Fibroblast of peridontal ligament (primary cell): ENCODE measurements around the gene TMEM63B.
A peak's percentile ranks its signal among the peaks of the same experiment; 100 is the strongest.

Experiments
- DNase-seq: peaks from one replicate; pipeline ENCODE4 v3.0.0-alpha.2; 2010; ENCODE audit errors: extremely low read depth

The TMEM63B gene

DNA sequence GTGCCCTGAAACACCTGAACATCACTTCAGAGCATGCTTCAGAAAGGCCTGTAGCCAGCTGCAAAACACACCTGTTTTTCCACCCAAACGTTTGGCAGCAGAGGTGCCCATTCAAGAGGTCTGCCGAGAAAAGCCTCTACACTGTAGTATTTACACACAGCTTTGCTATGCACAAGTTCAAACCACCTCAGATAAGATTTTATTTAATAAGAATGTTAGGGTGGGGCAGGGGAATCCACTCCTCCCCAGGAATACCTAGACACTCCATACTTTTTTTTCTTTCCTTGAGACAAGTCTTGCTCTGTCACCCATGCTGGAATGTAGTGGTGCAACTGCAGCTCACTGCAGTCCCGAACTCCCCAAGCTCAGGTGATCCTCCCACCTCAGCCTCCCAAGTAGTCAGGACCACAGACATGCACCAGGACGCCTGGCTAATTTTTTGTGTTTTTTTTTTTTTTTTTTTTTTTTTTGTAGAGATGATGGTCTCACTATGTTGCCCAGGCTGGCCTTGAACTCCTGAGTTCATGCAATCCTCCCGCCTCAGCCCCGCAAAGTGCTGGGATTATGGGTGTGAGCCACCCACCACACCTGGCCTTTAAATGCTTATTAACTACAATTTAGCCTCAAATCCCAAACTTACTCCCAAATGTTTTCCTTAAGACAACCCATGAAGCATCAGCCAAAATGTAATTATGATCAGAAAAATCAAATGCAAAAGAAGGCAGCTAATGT, 9.8 kb upstream of the TMEM63B start:
- no peak for DNase-seq

DNA sequence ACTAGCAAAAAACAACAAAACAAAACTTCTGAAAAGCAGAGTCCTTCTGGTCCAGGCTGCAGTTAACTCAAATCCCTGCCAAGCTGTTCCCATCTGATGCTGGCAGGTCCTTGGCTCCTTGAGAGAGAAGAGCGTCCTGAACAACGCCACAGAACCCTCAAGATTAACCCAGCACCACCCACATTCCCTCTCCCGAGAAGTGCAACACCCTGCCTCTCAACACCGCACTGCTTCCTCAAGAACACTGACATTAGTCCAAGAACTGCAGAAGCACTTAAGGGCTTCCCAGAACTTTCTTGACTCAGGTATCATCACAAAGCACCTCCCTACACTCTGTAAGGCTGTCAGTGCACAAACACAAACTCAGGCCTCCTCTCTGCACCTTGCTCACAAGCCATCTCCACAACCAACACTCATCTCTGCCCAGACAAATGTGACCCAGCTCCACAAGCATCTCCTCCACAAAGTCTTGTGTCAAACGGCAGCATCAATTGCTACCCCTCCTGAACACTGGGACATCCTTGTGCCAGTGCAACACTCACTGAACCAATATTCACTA, 7.6 kb upstream of the TMEM63B start:
- no peak for DNase-seq

DNA sequence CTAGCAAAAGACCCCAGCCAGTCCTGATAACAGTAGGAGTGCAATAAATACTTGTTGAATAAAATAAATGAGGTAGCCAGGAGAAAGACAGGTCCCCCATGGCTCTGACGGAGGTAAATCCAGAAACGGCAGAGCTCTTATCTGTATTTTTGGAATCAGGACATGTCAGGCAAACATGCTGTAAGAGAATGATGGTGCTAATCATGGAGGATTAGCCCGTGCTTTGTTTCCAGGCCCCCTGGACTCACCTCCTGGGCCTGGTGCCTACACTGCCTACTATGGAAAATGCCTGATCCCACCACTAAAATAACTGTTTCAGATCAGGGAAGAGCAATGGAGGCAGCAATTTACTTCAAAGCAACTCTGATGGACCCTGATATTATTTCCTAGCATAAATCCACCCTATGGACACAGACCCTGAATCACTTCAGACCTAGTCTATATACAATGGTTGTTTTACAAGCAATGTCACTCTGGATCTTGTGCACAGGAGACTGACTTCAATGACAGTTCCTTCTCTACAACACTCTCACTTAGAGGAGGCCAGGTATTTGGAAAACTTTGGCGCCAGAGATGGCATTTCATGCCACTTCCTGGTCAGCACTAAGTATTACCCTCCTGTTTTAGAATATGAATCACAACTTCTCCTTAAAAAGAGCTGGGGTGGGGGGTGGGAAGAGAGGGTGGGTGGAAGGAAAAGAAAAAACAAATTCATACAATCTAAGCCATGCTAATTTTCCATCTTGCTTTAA, 6.5 kb upstream of the TMEM63B start:
- no peak for DNase-seq

GRCh38 chr6:44122801-44123200, 4.6 kb upstream of the TMEM63B start:
- DNase-seq, result peak; percentile 37

DNA sequence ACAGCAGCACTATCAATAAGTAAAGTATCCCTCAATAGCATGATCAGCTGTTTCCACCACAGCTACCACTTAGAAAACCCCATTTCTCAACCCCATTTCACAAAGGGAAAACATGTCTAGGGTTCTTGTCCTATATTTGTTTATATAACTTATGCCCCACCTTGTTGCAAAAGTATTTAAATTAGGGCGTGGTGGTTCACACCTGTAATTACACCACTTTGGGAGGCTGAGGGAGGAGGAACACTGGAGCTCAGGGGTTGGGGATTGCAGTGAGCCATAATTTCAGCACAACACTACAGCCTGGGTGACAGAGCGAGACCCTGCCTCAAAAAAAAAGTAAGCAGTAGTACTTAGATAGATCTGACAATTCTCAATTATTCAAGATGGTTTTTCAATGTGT, 3.8 kb upstream of the TMEM63B start:
- no peak for DNase-seq

GRCh38 chr6:44126320-44127149, 819 bp upstream of the TMEM63B start:
- peak; percentile 71 for DNase-seq

GRCh38 chr6:44128020-44128917, 915 bp downstream of the TMEM63B start:
- no peak for DNase-seq

GRCh38 chr6:44129841-44130322, 2.5 kb downstream of the TMEM63B start:
- DNase-seq, result no peak

GRCh38 chr6:44131892-44132291, 4.5 kb downstream of the TMEM63B start:
- DNase-seq, result no peak

- no peak for DNase-seq
Observed at GRCh38 chr6:44132476-44132875, 5.1 kb downstream of the TMEM63B start.

- DNase-seq, result peak; percentile 52
Observed at GRCh38 chr6:44133003-44133931, 5.9 kb downstream of the TMEM63B start.

- DNase-seq, result no peak
Observed at GRCh38 chr6:44133981-44134711, 6.8 kb downstream of the TMEM63B start.

DNA sequence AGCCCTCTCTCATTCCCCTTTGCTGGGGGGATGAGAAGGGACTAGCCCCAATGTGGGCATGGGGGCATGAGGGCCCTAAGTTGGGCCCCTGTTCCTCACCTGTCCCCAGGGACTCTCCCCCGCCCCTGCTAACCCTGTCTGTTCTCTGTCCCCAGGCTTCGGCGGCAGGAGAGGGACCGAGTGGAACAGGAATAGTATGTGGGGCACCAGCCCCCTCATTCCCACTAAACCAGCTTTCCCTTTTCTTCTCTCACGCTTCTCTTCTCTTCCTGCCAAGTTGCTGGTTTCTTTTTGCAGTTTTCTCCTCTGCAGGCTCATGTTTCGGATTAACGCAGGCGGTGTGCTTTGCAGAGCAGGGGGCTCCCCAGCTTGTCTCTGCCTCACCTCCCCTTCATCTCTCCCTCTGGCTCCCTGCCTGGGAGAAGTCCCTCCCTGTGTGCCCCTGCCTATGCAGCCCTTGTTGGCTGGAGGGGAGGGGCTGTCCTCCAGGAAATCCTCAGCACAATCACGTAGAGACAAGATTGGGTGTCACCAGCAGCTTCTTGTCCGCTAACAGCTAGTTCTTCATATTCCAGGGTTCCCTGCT, 7.9 kb downstream of the TMEM63B start:
- DNase-seq, result no peak

GRCh38 chr6:44135875-44136274, 8.5 kb downstream of the TMEM63B start:
- DNase-seq, result no peak

DNA sequence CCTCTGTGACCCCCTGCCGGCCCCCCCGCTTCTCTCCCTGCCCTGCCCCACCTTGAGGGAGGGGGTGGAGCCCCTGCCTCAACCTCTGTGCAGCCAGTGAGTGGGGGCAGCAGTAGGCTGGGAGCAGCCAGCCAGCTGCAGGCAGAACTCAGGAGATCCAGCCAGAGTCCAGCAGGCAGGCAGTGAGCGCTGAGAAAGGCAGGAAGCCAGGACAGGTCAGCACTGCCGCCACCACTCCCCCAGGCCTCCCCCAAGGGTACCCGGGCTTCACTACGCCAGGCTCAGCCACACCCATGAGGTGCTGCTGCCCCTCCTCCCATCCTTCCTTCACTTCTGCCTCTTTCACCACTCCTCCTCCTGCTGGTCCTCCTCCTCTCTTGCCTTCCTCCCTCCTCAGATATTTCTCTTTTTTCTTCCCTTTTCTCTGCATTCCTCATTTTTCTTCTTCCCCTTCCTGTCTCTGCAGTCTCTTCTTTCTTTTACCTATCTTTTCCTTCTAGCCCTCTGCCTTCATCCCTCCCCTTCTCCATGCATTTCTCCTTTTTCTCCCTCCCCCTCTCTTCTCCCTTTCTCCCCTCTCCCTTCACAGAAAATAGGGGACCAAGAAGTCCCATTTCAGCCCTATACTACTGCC, 11.5 kb downstream of the TMEM63B start:
- no peak for DNase-seq

- DNase-seq, result no peak
Observed at GRCh38 chr6:44139351-44139743, 12.0 kb downstream of the TMEM63B start.

GRCh38 chr6:44142835-44143234, 15.5 kb downstream of the TMEM63B start:
- no peak for DNase-seq

DNA sequence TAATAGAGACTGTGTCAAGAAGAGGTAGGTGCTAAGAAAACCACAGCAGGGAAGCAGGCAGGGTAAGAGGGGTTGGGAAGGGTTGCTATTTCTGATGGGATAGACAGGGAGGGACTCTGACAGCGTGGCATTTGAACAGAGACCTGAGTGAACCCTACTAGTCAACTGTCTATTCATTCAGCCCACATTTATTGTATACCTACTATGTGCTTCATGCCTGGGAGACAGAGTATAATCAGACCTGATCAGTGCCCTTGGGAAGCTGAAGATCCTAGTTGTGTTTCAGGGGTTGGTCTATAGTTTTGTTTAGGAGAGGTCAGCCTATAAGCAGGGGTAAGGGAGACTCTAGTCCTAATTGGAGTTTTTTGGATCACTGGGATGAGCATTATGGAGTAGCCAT, 16.4 kb downstream of the TMEM63B start:
- no peak for DNase-seq
